GM12892 (cell line): ENCODE measurements around the gene UBE2L6.

Experiments used
- DNase-seq: peaks from one replicate; pipeline ENCODE4 v3.0.0; 2011; ENCODE audit not compliant: insufficient read length
- FAIRE-seq: peaks from 2 replicates; lab custom pipeline; 2011; peaks lifted over from hg19 to GRCh38; lab: Jason Lieb, UNC
- POLR2A ChIP-seq: IDR thresholded peaks from 2 replicates; pipeline ENCODE4 v1.6.1; 2011; ENCODE audit warnings: low read depth, low read length, control low read depth
- POLR2AphosphoS5 ChIP-seq: IDR thresholded peaks from 2 replicates; pipeline ENCODE4 v1.6.1; 2011; ENCODE audit warnings: low read depth, low read length, control low read depth
- TAF1 ChIP-seq: IDR thresholded peaks from 2 replicates; pipeline ENCODE4 v1.6.1; 2011; ENCODE audit warnings: low read depth, mild to moderate bottlenecking, control low read depth, low read length, borderline replicate concordance

Gene UBE2L6

DNA sequence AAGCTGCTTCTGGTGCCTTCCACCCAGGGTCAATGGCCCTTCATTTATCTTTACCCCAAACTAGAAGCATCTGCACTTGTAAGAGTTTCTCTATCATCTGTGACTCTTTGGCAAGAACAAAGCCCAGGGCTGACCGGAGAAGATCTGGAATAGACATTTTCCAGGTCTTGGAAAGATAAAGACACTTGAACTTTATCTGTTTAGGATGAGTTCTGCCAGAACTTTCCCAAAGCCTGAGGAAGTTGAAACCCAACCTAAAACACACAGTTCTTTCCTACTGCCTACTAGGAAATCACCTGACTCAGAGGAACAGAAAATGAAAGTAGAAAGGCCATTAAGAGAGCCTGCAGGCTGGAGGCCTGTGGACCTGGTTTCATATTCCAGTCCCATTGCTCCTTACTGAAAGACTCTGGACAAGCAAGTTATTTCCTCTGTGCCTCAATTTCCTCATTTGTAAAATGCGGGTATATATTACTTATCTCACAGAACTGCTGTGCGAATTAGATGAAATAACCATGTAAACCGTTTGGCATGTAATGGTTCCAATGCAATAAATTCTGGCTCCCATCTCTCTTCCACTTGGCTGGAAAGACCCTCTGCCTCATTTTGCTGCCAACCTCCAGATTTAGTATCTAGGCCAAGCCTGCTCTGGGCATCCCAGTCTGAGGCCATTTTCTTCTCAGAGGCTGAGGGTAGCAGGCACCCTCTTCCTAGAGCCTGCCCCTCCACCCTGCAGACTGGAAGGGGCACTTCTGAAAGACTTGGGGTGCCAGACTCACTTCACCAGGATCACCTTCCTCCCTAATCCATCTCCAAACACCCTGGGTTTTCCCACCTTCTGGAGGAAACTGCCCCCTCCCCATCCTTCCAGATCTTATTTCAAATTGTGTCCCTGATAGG lies 1.2 kb downstream of the UBE2L6 start:
- DNase-seq (no peak), FAIRE-seq (peak; percentile 92)

DNA sequence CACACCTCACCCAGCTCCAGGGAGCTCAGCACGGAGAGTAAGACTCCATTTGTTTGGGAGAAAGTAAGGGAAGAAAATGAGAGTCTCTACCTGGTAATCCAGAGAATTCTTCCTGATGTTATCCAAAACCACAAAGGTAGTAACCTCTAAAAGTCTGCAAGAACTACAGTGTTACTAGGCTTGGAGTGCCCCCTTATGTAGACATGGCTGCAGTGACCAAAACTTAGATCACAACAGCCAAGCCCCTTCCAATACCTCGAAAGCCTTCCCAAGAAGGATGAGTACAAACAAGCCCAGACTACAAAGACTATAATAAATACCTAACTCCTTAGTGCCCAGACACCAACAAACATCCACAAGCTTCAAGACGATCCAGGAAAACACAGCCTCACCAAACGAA lies 4.9 kb downstream of the UBE2L6 start:
- FAIRE-seq = no peak
- DNase-seq = no peak
- TF ChIP-seq POLR2AphosphoS5 (no peak), POLR2A (no peak), TAF1 (no peak)

More for the DNA sequence above, 1.2 kb downstream of the UBE2L6 start:
- TF ChIP-seq POLR2AphosphoS5 = no peak; the same call in 1 of the 2 replicates
- TF ChIP-seq POLR2A = peak; percentile 61; the same call in 1 of the 2 replicates
- no peak for TF ChIP-seq TAF1

DNA sequence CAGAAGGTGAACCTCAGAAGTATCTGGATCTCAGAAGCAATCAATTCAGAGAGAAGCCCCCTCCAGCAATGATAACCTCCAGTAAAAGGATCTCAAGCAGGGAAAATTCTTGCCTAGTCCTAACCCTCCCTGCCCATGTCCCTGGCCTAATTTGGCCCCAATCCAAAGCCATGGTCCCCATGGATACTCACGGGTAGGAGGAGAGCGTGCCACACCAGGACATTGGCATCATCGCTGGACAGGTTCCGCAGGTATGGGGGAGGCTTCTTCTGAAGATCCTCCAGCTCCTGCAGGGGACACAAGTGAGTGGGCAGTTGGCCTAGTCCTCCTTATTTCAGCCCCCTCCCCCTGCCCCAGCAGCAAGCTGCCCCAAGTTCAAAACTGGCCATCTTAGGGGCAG lies 7.3 kb downstream of the UBE2L6 start:
- no peak for TF ChIP-seq POLR2A
- TF ChIP-seq TAF1 = no peak
- TF ChIP-seq POLR2AphosphoS5 = no peak
- FAIRE-seq = no peak

DNA sequence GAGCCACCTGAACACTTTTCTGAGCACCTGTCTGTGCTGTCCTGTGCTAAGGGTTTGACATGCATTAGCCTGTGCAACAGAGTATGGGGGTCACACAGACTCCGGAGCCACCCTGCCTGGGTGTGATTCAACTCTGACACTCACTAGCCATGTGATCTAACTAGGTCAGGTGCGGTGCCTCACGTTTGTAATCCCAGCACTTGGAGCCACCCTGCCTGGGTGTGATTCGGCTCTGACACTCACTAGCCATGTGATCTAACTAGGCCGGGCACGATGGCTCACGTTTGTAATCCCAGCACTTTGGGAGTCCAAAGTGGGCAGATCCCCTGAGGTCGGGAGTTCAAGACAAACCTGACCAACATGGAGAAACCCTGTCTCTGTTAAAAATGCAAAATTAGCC lies 11.4 kb downstream of the UBE2L6 start:
- FAIRE-seq = no peak
- no peak for TF ChIP-seq POLR2AphosphoS5
- no peak for TF ChIP-seq TAF1
- TF ChIP-seq POLR2A = no peak
- DNase-seq = no peak

More for the DNA sequence above, 7.3 kb downstream of the UBE2L6 start:
- DNase-seq = no peak

DNA sequence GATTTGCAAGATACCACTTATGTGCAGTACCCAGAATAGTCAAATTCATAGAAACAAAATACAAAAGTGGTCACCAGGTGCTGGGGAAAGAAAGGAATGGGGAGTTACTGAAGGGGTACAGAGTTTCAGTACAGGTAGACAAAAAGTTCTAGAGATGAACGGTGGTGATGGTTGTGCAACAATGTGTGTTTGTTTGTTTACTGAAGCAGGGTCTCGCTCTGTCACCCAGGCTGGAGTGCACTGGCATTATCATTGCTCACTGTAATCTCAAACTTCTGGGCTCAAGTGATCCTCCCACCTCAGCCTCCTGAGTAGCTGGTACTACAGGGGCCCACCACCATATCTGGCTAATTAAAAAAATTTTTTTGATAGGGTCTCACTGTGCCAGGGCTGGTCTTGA lies 12.1 kb downstream of the UBE2L6 start:
- FAIRE-seq (no peak), DNase-seq (no peak)
- TF ChIP-seq POLR2A = no peak
- TF ChIP-seq POLR2AphosphoS5 = no peak

DNA sequence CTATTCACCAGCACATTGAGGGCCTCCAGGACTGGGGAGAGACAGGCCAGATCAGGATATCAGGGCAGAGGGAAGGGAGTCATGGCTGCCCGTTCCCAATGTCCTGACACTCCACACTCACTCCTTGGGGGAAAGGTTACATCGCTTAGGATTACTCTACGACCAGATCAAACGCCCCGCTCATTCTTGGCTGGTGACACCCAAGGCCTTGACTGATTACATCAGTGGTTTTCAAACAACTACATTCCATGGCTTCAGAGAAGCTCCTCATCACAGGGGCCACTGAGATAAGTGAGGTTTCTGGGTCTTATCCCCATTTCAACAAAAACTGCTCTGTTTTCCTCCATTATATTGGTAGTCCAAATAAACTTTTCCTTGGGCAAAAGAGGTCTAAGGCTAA lies 15.0 kb downstream of the UBE2L6 start:
- TF ChIP-seq TAF1 (no peak), POLR2AphosphoS5 (no peak), POLR2A (no peak)
- no peak for FAIRE-seq
- DNase-seq = no peak

DNA sequence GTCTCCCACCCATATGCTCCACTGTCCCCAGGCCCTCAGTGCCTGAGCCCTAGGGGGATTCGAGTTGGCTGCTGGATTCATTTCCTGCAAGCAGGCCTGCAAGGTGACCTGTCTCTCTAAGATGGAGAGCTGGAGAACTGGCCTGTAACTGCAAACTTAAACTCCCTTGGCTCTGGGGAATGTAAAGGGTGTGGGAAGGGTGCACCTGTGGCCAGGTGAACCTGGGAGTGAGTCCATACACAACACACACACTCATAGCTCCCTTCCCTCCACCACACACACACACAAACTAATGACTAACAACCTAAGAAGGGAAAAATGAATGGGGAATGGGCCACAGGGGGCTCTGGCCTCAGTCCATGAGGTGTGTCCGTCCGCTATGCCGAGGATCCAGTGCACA lies 15.5 kb downstream of the UBE2L6 start:
- no peak for FAIRE-seq
- TF ChIP-seq TAF1 = no peak
- no peak for TF ChIP-seq POLR2A
- no peak for TF ChIP-seq POLR2AphosphoS5
- no peak for DNase-seq

DNA sequence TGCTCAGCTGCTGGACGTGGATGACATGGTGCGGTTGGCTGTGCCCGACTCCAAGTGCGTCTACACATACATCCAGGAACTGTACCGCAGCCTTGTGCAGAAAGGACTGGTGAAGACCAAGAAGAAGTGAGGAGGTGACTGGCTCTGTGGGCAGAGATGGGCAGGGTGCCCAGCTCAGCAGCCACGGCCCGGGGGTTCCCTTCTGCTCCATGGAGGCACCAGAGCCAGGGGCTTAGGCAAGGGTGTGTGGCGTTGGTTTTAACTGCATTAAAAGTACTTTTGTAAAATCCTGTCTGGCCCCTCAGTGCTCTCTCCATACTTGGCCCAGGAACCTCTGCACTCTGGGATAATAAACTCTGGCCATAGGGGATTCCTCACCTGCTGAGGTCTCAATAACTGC lies 17.5 kb downstream of the UBE2L6 start:
- DNase-seq (no peak), FAIRE-seq (no peak)
- TF ChIP-seq TAF1 (no peak), POLR2A (no peak), POLR2AphosphoS5 (no peak)

DNA sequence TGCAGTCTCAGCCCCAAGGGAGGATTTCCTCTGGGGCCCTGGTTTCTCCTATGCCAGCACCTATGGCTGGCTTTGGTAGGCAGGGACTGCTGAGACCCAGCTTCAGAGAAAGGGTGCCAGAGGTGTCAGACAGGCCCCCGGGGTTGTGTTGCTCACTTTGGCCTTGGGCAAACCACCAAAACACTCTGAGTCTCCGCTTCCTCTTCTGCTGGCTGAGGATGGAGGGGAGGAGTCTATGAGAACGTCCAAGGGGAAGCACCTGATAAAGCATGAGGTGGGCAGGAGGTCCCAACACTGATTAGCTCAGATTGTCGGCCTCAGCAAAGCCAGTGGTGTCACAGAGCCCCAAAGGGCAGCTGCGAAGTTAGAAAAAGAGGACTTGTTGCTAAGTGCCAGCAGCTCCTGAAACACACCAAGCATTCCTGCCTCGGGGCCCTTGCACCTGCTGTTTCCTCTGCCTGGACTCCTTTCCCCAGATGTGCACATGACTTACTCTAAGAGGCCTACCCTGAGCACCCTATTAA lies 19.6 kb downstream of the UBE2L6 start:
- peak; percentile 43 for DNase-seq
- FAIRE-seq = peak; percentile 57
- TF ChIP-seq POLR2AphosphoS5 (no peak), POLR2A (no peak), TAF1 (no peak)

DNA sequence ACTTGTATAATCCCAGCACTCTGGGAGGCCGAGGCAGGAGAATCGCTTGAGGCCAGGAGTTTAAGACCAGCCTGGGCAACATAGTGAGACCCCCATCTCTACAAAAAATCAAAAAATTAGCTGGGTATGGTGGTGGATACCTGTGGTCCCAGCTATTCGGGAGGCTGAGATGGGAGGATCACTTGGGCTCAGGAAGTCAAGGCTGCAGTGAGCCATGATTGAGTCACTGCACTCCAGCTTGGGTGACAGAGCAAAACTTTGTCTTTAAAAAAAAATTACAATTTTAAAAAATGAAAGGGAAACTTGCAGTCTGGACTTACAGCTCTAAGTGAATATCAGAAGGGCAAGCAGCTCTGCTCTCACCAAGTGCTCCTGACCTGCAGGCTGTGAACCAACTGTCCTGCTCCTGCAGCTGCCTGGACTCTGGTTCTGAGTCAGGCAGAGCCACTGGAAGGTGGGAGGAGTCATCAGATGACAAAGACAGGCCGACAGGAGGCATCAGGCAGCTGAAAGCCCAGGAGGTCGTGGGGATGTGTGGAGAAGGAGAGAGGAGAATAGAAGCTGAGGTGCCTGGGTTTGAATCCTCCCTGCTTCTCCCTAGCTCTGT lies 20.5 kb downstream of the UBE2L6 start:
- TF ChIP-seq TAF1 (no peak), POLR2A (no peak), POLR2AphosphoS5 (no peak)
- FAIRE-seq = peak; percentile 95
- peak; percentile 57 for DNase-seq

DNA sequence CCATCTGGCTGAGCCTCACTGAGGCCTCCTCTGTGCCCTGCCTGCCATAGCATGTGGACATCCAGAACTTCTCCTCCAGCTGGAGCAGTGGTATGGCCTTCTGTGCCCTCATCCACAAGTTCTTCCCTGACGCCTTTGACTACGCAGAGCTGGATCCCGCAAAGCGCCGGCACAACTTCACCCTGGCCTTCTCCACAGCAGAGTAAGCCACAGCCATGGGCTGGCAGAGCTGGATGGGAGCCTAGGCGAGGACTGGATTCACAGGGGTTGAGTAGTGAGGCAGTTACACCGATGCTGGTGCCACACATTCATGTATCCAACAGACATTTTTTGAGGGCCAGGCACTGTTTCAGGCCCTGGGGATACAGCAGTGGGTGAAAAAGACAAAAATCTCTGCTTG lies 21.0 kb downstream of the UBE2L6 start:
- DNase-seq = no peak
- TF ChIP-seq POLR2A (no peak), POLR2AphosphoS5 (no peak), TAF1 (no peak)
- FAIRE-seq = no peak

DNA sequence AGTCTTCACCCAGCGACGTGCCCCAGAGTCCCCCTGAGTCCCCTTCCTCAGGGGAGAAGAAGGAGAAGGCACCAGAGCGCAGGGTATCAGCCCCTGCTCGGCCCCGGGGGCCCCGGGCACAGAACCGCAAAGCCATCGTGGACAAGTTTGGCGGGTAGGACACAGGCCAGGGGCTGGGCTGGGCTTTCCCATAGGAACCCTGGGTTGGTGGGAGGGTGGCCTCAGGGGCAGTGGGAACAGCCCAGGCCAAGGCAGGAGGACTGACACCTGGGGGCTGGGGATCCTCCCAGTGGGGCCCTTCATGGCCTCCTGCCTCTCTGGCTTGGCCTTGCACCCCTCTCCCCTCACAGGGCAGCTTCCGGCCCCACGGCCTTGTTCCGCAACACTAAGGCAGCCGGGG lies 21.6 kb downstream of the UBE2L6 start:
- TF ChIP-seq POLR2AphosphoS5 (no peak), TAF1 (no peak), POLR2A (no peak)
- DNase-seq (no peak), FAIRE-seq (no peak)

DNA sequence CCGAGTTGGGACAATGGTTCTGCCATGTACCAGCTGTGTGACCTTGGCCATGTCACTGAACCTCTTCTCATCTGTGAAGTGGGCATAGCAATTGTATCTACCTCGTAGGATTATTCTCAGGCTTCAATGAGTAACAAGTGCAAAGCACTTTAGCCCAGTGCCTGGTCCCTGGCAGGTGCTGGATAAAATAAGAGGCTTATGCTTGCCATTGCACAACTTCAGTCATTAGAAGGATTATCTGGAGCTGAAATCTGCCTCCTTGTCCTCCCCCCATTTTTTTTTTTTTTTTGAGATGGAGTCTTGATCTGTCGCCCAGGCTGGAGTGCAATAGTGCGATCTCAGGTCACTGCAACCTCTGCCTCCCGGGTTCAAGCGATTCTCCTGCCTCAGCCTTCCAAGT lies 22.9 kb downstream of the UBE2L6 start:
- FAIRE-seq (no peak), DNase-seq (no peak)
- TF ChIP-seq POLR2A (no peak), TAF1 (no peak), POLR2AphosphoS5 (no peak)
